GM23338 (cell line): ENCODE measurements around the gene ULK4. TPM values are rescaled to one million over a fixed set of nuclear protein-coding genes. Genes with fewer than 3 reads are reported as not detected.

Experiments used
- ATAC-seq: fragments of 200-7000 bp; cut with Tn5 transposase; 3 replicates; pipeline ENCODE4 v1.9.1; 2020
- DNase-seq: peaks from one replicate; pipeline ENCODE4 v3.0.0-alpha.2; 2015; ENCODE audit warnings: low spot score
- H2AFZ ChIP-seq: fragments of 200-600 bp; sonication (generic); 2 replicates; pipeline ENCODE4 v1.8.0; 2016; ENCODE audit warnings: antibody characterized with exemption, mild to moderate bottlenecking, moderate library complexity
- H3F3A ChIP-seq: fragments of 200-600 bp; sonication (generic); replicated peaks from 2 replicates; pipeline ENCODE4 v1.8.0; 2017; ENCODE audit warnings: antibody characterized with exemption, mixed run types, low read depth
- H3K27ac ChIP-seq: fragments of 200-600 bp; sonication (generic); 2 replicates; pipeline ENCODE4 v1.6.1; 2016; ENCODE audit warnings: low read depth
- H3K27me3 ChIP-seq: fragments of 200-600 bp; sonication (generic); 2 replicates; pipeline ENCODE4 v1.8.0; 2016; ENCODE audit warnings: mild to moderate bottlenecking, mixed run types, moderate library complexity; ENCODE audit not compliant: insufficient read depth
- H3K36me3 ChIP-seq: fragments of 200-600 bp; sonication (generic); 2 replicates; pipeline ENCODE4 v1.8.0; 2016; ENCODE audit warnings: mild to moderate bottlenecking; ENCODE audit not compliant: insufficient read depth
- H3K4me1 ChIP-seq: fragments of 200-600 bp; sonication (generic); 2 replicates; pipeline ENCODE4 v1.8.0; 2016; ENCODE audit warnings: mild to moderate bottlenecking, moderate library complexity; ENCODE audit not compliant: insufficient read depth
- H3K4me2 ChIP-seq: fragments of 200-600 bp; sonication (generic); 2 replicates; pipeline ENCODE4 v1.7.1; 2017; ENCODE audit warnings: mixed run types
- H3K4me3 ChIP-seq: fragments of 200-600 bp; sonication (generic); 2 replicates; pipeline ENCODE4 v1.6.1; 2016; ENCODE audit warnings: mixed run types
- H3K79me2 ChIP-seq: fragments of 200-600 bp; sonication (generic); replicated peaks from 2 replicates; pipeline ENCODE4 v1.8.0; 2017; ENCODE audit warnings: mild to moderate bottlenecking; ENCODE audit not compliant: insufficient read depth
- H3K9me2 ChIP-seq: fragments of 200-600 bp; sonication (generic); 2 replicates; pipeline ENCODE4 v1.8.0; 2017; ENCODE audit not compliant: insufficient read depth
- H4K20me1 ChIP-seq: fragments of 200-600 bp; sonication (generic); replicated peaks from 2 replicates; pipeline ENCODE4 v1.8.0; 2017; ENCODE audit warnings: mild to moderate bottlenecking; ENCODE audit not compliant: insufficient read depth
- H3K27ac Mint-ChIP-seq: 2 replicates; pipeline ENCODE4 v1.8.0; 2020; ENCODE audit warnings: inconsistent platforms, mild to moderate bottlenecking, moderate library complexity, mixed read lengths
- H3K27me3 Mint-ChIP-seq: 3 replicates; pipeline ENCODE4 v1.8.0; 2022; ENCODE audit warnings: low read depth, mild to moderate bottlenecking, moderate library complexity, mixed read lengths, inconsistent platforms; ENCODE audit not compliant: insufficient read depth, poor library complexity
- H3K36me3 Mint-ChIP-seq: 3 replicates; pipeline ENCODE4 v1.8.0; 2021; ENCODE audit warnings: low read depth, mild to moderate bottlenecking, inconsistent platforms, moderate library complexity, mixed read lengths
- H3K4me1 Mint-ChIP-seq: 3 replicates; pipeline ENCODE4 v1.8.0; 2020; ENCODE audit warnings: mild to moderate bottlenecking, inconsistent platforms, mixed read lengths
- H3K4me3 Mint-ChIP-seq: 3 replicates; pipeline ENCODE4 v1.8.0; 2021; ENCODE audit warnings: moderate library complexity, mild to moderate bottlenecking, inconsistent platforms, mixed read lengths
- H3K9me3 Mint-ChIP-seq: 3 replicates; pipeline ENCODE4 v1.8.0; 2020; ENCODE audit warnings: moderate library complexity, mild to moderate bottlenecking, inconsistent platforms, mixed read lengths
- CREB1 ChIP-seq: fragments of 250-450 bp; sonication (Bioruptor Pico); IDR thresholded peaks from 2 replicates; pipeline ENCODE4 v1.5.0; 2020; ENCODE audit warnings: low read depth, mild to moderate bottlenecking, moderate library complexity
- EZH2 ChIP-seq: fragments of 200-600 bp; sonication (generic); IDR thresholded peaks from one replicate; pipeline ENCODE4 v1.8.0; 2017; ENCODE audit warnings: antibody characterized with exemption, mild to moderate bottlenecking, low read depth; ENCODE audit not compliant: unreplicated experiment
- JUNB ChIP-seq: IDR thresholded peaks from one replicate; pipeline ENCODE4 v1.6.1; 2016; ENCODE audit warnings: antibody characterized with exemption; ENCODE audit not compliant: unreplicated experiment
- POLR2AphosphoS5 ChIP-seq: IDR thresholded peaks from 2 replicates; pipeline ENCODE4 v1.6.1; 2016; ENCODE audit warnings: antibody characterized with exemption, low read depth
- STAT1 ChIP-seq: IDR thresholded peaks from one replicate; pipeline ENCODE4 v1.6.1; 2016; ENCODE audit warnings: antibody characterized with exemption; ENCODE audit not compliant: unreplicated experiment
- ZNF114 ChIP-seq: fragments of 250-450 bp; sonication (Bioruptor Pico); IDR thresholded peaks from 2 replicates; pipeline ENCODE4 v1.5.0; 2020; ENCODE audit warnings: mild to moderate bottlenecking, moderate library complexity
- polyA plus RNA-seq: library from polyadenylated mRNA; unstranded; fragments of >200 nt; fragmentation: Nextera tagmentation; extraction: Ambion mirVana; gene quantifications from 2 replicates; pipeline ENCODE4 v1.2.1, GENCODE V29; 2016
- total RNA-seq: library from RNA; depleted of rRNA; stranded (reverse); fragments of >200 nt; shearing (Covaris generic); gene quantifications from 2 replicates; pipeline ENCODE4 v1.2.3, GENCODE V29; 2014
- TF ChIP-seq, protein P1 (sequence below): fragments of 250-450 bp; sonication (Bioruptor Pico); IDR thresholded peaks from 2 replicates; pipeline ENCODE4 v1.5.0; 2020; ENCODE audit warnings: mild to moderate bottlenecking, moderate library complexity
- TF ChIP-seq, protein P2 (sequence below), 2 experiments: fragments of 200-600 bp in 1 of 2; sonication (generic) in 1 of 2; conservative IDR thresholded peaks; 2 replicates each; pipeline versions ENCODE4 v1.5.1 to v1.6.1; 2016 to 2017; ENCODE audit warnings: antibody characterized with exemption in 2 of 2, low read depth in 2 of 2, mild to moderate bottlenecking in 2 of 2, moderate library complexity in 1 of 2
- TF ChIP-seq, protein P3 (sequence below): IDR thresholded peaks from 2 replicates; pipeline ENCODE4 v1.6.1; 2016; ENCODE audit warnings: antibody characterized with exemption

Gene ULK4
- total and polyA plus RNA-seq, 2 experiments from 2014 or later = 20.8 to 41.4 TPM

DNA sequence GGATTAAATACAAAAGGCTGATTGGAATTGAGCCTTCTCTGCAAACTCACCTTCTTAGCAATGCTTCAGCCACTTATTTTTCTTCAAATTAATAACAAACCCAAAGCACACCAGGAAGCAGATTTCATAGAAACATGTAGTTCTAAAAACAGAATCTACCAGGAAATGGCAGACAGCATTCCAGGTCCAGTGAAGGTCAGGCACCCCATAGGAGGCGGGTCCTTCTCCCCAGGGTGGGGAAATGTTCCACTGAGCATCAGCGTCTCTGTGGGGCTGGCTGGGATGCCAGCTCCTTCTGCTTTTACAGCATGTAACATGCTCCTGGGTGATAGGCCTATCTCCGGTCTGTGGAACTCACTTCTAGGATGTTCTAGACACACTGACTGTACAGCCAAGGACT, 713.4 kb downstream of the ULK4 start:
- H3F3A ChIP-seq = no peaks in the 10 kb centered on the region
- H3K4me3 Mint-ChIP-seq = no peak overlapping the region
- ATAC-seq (no peak), DNase-seq (no peak)
- peaks cover 4% of the 10 kb centered on the region for H3K27me3 Mint-ChIP-seq
- H3K4me3 ChIP-seq = no peak overlapping the region
- H3K27me3 ChIP-seq = no peaks in the 10 kb centered on the region
- 0 out of 3 replicates have a peak, but pooled peaks cover 7% of the 10 kb centered on the region for H3K36me3 Mint-ChIP-seq
- no peaks in the 10 kb centered on the region for H3K9me2 ChIP-seq
- H3K36me3 ChIP-seq = no peaks in the 10 kb centered on the region
- no peak overlapping the region for H3K27ac ChIP-seq
- no peaks in the 10 kb centered on the region for H3K79me2 ChIP-seq
- H3K4me1 ChIP-seq = no peaks in the 10 kb centered on the region
- no peak overlapping the region for H3K4me2 ChIP-seq
- no peak overlapping the region for H3K27ac Mint-ChIP-seq
- TF ChIP-seq EZH2 (no peak), ZNF114 (no peak), STAT1 (no peak), POLR2AphosphoS5 (no peak), CREB1 (CRISPR knock-in tag) (no peak), JUNB (no peak)
- TF ChIP-seq, protein P1, sequence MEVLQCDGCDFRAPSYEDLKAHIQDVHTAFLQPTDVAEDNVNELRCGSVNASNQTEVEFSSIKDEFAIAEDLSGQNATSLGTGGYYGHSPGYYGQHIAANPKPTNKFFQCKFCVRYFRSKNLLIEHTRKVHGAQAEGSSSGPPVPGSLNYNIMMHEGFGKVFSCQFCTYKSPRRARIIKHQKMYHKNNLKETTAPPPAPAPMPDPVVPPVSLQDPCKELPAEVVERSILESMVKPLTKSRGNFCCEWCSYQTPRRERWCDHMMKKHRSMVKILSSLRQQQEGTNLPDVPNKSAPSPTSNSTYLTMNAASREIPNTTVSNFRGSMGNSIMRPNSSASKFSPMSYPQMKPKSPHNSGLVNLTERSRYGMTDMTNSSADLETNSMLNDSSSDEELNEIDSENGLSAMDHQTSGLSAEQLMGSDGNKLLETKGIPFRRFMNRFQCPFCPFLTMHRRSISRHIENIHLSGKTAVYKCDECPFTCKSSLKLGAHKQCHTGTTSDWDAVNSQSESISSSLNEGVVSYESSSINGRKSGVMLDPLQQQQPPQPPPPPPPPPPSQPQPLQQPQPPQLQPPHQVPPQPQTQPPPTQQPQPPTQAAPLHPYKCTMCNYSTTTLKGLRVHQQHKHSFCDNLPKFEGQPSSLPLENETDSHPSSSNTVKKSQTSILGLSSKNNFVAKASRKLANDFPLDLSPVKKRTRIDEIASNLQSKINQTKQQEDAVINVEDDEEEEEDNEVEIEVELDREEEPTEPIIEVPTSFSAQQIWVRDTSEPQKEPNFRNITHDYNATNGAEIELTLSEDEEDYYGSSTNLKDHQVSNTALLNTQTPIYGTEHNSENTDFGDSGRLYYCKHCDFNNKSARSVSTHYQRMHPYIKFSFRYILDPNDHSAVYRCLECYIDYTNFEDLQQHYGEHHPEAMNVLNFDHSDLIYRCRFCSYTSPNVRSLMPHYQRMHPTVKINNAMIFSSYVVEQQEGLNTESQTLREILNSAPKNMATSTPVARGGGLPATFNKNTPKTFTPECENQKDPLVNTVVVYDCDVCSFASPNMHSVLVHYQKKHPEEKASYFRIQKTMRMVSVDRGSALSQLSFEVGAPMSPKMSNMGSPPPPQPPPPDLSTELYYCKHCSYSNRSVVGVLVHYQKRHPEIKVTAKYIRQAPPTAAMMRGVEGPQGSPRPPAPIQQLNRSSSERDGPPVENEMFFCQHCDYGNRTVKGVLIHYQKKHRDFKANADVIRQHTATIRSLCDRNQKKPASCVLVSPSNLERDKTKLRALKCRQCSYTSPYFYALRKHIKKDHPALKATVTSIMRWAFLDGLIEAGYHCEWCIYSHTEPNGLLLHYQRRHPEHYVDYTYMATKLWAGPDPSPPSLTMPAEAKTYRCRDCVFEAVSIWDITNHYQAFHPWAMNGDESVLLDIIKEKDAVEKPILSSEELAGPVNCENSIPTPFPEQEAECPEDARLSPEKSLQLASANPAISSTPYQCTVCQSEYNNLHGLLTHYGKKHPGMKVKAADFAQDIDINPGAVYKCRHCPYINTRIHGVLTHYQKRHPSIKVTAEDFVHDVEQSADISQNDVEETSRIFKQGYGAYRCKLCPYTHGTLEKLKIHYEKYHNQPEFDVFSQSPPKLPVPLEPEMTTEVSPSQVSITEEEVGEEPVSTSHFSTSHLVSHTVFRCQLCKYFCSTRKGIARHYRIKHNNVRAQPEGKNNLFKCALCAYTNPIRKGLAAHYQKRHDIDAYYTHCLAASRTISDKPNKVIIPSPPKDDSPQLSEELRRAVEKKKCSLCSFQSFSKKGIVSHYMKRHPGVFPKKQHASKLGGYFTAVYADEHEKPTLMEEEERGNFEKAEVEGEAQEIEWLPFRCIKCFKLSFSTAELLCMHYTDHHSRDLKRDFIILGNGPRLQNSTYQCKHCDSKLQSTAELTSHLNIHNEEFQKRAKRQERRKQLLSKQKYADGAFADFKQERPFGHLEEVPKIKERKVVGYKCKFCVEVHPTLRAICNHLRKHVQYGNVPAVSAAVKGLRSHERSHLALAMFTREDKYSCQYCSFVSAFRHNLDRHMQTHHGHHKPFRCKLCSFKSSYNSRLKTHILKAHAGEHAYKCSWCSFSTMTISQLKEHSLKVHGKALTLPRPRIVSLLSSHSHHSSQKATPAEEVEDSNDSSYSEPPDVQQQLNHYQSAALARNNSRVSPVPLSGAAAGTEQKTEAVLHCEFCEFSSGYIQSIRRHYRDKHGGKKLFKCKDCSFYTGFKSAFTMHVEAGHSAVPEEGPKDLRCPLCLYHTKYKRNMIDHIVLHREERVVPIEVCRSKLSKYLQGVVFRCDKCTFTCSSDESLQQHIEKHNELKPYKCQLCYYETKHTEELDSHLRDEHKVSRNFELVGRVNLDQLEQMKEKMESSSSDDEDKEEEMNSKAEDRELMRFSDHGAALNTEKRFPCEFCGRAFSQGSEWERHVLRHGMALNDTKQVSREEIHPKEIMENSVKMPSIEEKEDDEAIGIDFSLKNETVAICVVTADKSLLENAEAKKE (CRISPR knock-in tag) = no peak
- TF ChIP-seq, protein P2, sequence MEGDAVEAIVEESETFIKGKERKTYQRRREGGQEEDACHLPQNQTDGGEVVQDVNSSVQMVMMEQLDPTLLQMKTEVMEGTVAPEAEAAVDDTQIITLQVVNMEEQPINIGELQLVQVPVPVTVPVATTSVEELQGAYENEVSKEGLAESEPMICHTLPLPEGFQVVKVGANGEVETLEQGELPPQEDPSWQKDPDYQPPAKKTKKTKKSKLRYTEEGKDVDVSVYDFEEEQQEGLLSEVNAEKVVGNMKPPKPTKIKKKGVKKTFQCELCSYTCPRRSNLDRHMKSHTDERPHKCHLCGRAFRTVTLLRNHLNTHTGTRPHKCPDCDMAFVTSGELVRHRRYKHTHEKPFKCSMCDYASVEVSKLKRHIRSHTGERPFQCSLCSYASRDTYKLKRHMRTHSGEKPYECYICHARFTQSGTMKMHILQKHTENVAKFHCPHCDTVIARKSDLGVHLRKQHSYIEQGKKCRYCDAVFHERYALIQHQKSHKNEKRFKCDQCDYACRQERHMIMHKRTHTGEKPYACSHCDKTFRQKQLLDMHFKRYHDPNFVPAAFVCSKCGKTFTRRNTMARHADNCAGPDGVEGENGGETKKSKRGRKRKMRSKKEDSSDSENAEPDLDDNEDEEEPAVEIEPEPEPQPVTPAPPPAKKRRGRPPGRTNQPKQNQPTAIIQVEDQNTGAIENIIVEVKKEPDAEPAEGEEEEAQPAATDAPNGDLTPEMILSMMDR (conservative IDR thresholded peaks at IDR 0.05; ENCODE audit: low read depth in 2 of 2) = no peak
- TF ChIP-seq, protein P3, sequence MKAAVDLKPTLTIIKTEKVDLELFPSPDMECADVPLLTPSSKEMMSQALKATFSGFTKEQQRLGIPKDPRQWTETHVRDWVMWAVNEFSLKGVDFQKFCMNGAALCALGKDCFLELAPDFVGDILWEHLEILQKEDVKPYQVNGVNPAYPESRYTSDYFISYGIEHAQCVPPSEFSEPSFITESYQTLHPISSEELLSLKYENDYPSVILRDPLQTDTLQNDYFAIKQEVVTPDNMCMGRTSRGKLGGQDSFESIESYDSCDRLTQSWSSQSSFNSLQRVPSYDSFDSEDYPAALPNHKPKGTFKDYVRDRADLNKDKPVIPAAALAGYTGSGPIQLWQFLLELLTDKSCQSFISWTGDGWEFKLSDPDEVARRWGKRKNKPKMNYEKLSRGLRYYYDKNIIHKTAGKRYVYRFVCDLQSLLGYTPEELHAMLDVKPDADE = no peak
- no peaks in the 10 kb centered on the region; the same call in 2 of the 3 replicates for H3K9me3 Mint-ChIP-seq
- no peaks in the 10 kb centered on the region for H4K20me1 ChIP-seq
- H2AFZ ChIP-seq = no peak overlapping the region
- H3K4me1 Mint-ChIP-seq = peaks cover 11% of the 10 kb centered on the region; the same call in 2 of the 3 replicates
